SK-N-SH (cell line): ENCODE results near the gene RBM7. TPM values are rescaled to one million over a fixed set of nuclear protein-coding genes. Genes with fewer than 3 reads are reported as not detected.

Experiments used
- CTCF ChIA-PET: fragments of 300-600, 350-600 bp; formaldehyde crosslinking; extraction: SDS; loops from one replicate; lab custom pipeline; 2021; lab: Yijun Ruan, JAX
- POLR2A ChIA-PET: fragments of 350-600 bp; sonication (Branson Sonifier 250); formaldehyde crosslinking; extraction: SDS; loops from one replicate; lab custom pipeline; 2020; ENCODE audit warnings: antibody characterized with exemption, inconsistent platforms; lab: Yijun Ruan, JAX
- DNase-seq: peaks from one replicate; pipeline ENCODE4 v3.0.0; 2012
- H2AFZ ChIP-seq: fragments of 200-600 bp; sonication (generic); 2 replicates; pipeline ENCODE4 v1.8.1; 2016; ENCODE audit warnings: antibody characterized with exemption, mild to moderate bottlenecking, low read depth
- H3F3A ChIP-seq: fragments of 200-600 bp; sonication (generic); replicated peaks from 2 replicates; pipeline ENCODE3; 2016; ENCODE audit warnings: antibody characterized with exemption, mild to moderate bottlenecking; ENCODE audit not compliant: insufficient read depth
- H3K27ac ChIP-seq, 2 experiments: fragments of 200-500 bp in 1 of 2; fragments of 200-600 bp in 1 of 2; sonication (Bioruptor generic) in 1 of 2; sonication (generic), shearing (Covaris generic) in 1 of 2; 2 replicates each; pipeline versions ENCODE4 v1.5.1 to v1.6.1; 2014 to 2016; ENCODE audit warnings: low read depth in 2 of 2, inconsistent platforms in 1 of 2, low read length in 1 of 2, mild to moderate bottlenecking in 1 of 2, mixed read lengths in 1 of 2
- H3K27me3 ChIP-seq: fragments of 200-600 bp; sonication (generic), shearing (Covaris generic); 2 replicates; pipeline ENCODE4 v1.6.1; 2016; ENCODE audit warnings: mixed run types; ENCODE audit not compliant: insufficient read depth
- H3K36me3 ChIP-seq, 2 experiments: fragments of 200-500 bp in 1 of 2; fragments of 200-600 bp in 1 of 2; sonication (Bioruptor generic) in 1 of 2; sonication (generic) in 1 of 2; replicated peaks in 1 of 2; 2 replicates each; pipeline versions ENCODE3 to v1.5.1; 2014 to 2016; ENCODE audit warnings: low read length in 1 of 2, mild to moderate bottlenecking in 1 of 2; ENCODE audit not compliant: insufficient read depth in 2 of 2, control insufficient read depth in 1 of 2
- H3K4me1 ChIP-seq, 2 experiments: fragments of 200-500 bp in 1 of 2; fragments of 200-600 bp in 1 of 2; sonication (Bioruptor generic) in 1 of 2; sonication (generic), shearing (Covaris generic) in 1 of 2; 2 replicates each; pipeline versions ENCODE4 v1.5.1 to v1.6.1; 2014 to 2016; ENCODE audit warnings: low read depth in 1 of 2, low read length in 1 of 2, mixed run types in 1 of 2; ENCODE audit not compliant: insufficient read depth in 2 of 2, control insufficient read depth in 1 of 2
- H3K4me2 ChIP-seq: fragments of 200-600 bp; sonication (generic), shearing (Covaris generic); 2 replicates; pipeline ENCODE4 v1.6.1; 2017; ENCODE audit warnings: mixed run types
- H3K4me3 ChIP-seq, 2 experiments: fragments of 200-500 bp in 1 of 2; fragments of 200-600 bp in 1 of 2; sonication (Bioruptor generic) in 1 of 2; sonication (generic), shearing (Covaris generic) in 1 of 2; 2 replicates each; pipeline versions ENCODE4 v1.5.1 to v1.8.1; 2014 to 2016; ENCODE audit warnings: low read depth in 2 of 2, inconsistent platforms in 1 of 2, low read length in 1 of 2, mild to moderate bottlenecking in 1 of 2, mixed read lengths in 1 of 2, moderate library complexity in 1 of 2
- H3K79me2 ChIP-seq: fragments of 200-600 bp; sonication (generic); 2 replicates; pipeline ENCODE4 v1.8.1; 2017; ENCODE audit warnings: mild to moderate bottlenecking; ENCODE audit not compliant: insufficient read depth
- H3K9ac ChIP-seq: fragments of 200-600 bp; sonication (generic); 2 replicates; pipeline ENCODE4 v1.6.1; 2017; ENCODE audit warnings: mixed run types
- H3K9me2 ChIP-seq: fragments of 200-600 bp; sonication (generic); 2 replicates; pipeline ENCODE4 v1.6.1; 2017; ENCODE audit warnings: mixed run types
- H3K9me3 ChIP-seq: fragments of 200-600 bp; sonication (generic); 2 replicates; pipeline ENCODE4 v1.6.1; 2017; ENCODE audit warnings: mixed run types, mild to moderate bottlenecking, moderate library complexity
- H4K20me1 ChIP-seq: fragments of 200-600 bp; sonication (generic); 2 replicates; pipeline ENCODE4 v1.6.1; 2017; ENCODE audit warnings: mild to moderate bottlenecking, mixed run types; ENCODE audit not compliant: insufficient read depth
- CHD2 ChIP-seq: fragments of 150-350 bp; IDR thresholded peaks from 2 replicates; pipeline ENCODE4 v1.6.1; 2018; ENCODE audit warnings: low read length; ENCODE audit not compliant: partially characterized antibody
- ELF1 ChIP-seq: IDR thresholded peaks from 2 replicates; pipeline ENCODE4 v1.4.0; 2012
- EP300 ChIP-seq, 2 experiments: IDR thresholded peaks; 2 replicates each; pipeline versions ENCODE4 v1.4.0 to v1.6.1; 2012; ENCODE audit warnings: borderline replicate concordance in 1 of 2, low read depth in 1 of 2, low read length in 1 of 2
- FOSL2 ChIP-seq: IDR thresholded peaks from 2 replicates; pipeline ENCODE4 v1.4.0; 2012; ENCODE audit warnings: low read depth, mild to moderate bottlenecking, moderate library complexity, borderline replicate concordance
- GATA2 ChIP-seq: sonication (generic); formaldehyde crosslinking; IDR thresholded peaks from 2 replicates; pipeline ENCODE4 v1.5.0; 2020; ENCODE audit warnings: mild to moderate bottlenecking, missing genetic modification reagents
- JUND ChIP-seq: IDR thresholded peaks from 2 replicates; pipeline ENCODE4 v1.4.0; 2012
- MEF2A ChIP-seq: IDR thresholded peaks from 2 replicates; pipeline ENCODE4 v1.4.0; 2012; ENCODE audit warnings: low read depth, borderline replicate concordance
- NFIC ChIP-seq: IDR thresholded peaks from 2 replicates; pipeline ENCODE4 v1.4.0; 2012; ENCODE audit warnings: borderline replicate concordance
- POLR2AphosphoS5 ChIP-seq: IDR thresholded peaks from 2 replicates; pipeline ENCODE4 v1.6.1; 2012; ENCODE audit warnings: low read depth, low read length
- RFX5 ChIP-seq: IDR thresholded peaks from 2 replicates; pipeline ENCODE4 v1.6.1; 2012; ENCODE audit warnings: mild to moderate bottlenecking, improper control_type of control experiment, low read length
- SIN3A ChIP-seq: IDR thresholded peaks from 2 replicates; pipeline ENCODE4 v1.6.1; 2012; ENCODE audit warnings: low read depth, mild to moderate bottlenecking, low read length, moderate library complexity, borderline replicate concordance
- SMC3 ChIP-seq: IDR thresholded peaks from 2 replicates; pipeline ENCODE4 v1.6.1; 2012; ENCODE audit warnings: low read depth, low read length, improper control_type of control experiment
- TAF1 ChIP-seq: IDR thresholded peaks from 2 replicates; pipeline ENCODE4 v1.6.1; 2012; ENCODE audit warnings: low read depth, mild to moderate bottlenecking, low read length, moderate library complexity, borderline replicate concordance
- TCF12 ChIP-seq: IDR thresholded peaks from 2 replicates; pipeline ENCODE4 v1.4.0; 2012
- USF1 ChIP-seq: IDR thresholded peaks from 2 replicates; pipeline ENCODE4 v1.4.0; 2012; ENCODE audit warnings: low read depth, borderline replicate concordance
- USF2 ChIP-seq: fragments of 150-350 bp; IDR thresholded peaks from 2 replicates; pipeline ENCODE4 v1.6.1; 2017; ENCODE audit warnings: antibody characterized with exemption, low read length, low read depth, borderline replicate concordance
- polyA plus RNA-seq, 3 experiments: library from polyadenylated mRNA; depleted of rRNA; stranded (reverse); fragments of >200 nt; gene quantifications; 2 replicates each; pipeline ENCODE4 v1.2.3, GENCODE V29; 2012
- TF ChIP-seq, protein P1 (sequence below): IDR thresholded peaks from 2 replicates; pipeline ENCODE4 v1.6.1; 2012; ENCODE audit warnings: mild to moderate bottlenecking, low read depth, low read length, moderate library complexity
- TF ChIP-seq, protein P2 (sequence below): IDR thresholded peaks from 2 replicates; pipeline ENCODE4 v1.4.0; 2012; ENCODE audit warnings: low read depth, borderline replicate concordance

Gene RBM7
- polyA plus RNA-seq, 1 of the 3 experiments (the other 2 are of a cell fraction): 19.5 TPM

DNA sequence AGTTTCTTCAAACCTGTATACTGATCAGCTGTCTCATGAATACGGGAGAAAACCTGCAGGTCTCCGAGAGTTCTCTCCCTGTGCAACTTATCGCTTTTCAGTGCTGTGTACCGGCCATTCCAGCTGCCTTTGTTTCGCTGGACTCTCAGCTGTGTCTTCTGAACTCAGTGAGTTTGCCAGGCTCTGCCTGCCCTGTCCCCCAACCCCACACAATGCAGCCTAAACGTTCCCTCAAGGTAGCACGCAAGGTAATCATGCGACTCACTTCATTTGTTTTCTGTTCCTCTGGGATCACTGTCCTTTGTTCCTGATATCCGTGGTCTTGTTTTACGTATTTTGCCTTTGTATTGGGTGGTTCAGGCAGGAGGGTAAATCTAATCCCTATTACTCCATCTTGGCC, 13.5 kb downstream of the RBM7 start (continued):
- TF ChIP-seq, protein P1, sequence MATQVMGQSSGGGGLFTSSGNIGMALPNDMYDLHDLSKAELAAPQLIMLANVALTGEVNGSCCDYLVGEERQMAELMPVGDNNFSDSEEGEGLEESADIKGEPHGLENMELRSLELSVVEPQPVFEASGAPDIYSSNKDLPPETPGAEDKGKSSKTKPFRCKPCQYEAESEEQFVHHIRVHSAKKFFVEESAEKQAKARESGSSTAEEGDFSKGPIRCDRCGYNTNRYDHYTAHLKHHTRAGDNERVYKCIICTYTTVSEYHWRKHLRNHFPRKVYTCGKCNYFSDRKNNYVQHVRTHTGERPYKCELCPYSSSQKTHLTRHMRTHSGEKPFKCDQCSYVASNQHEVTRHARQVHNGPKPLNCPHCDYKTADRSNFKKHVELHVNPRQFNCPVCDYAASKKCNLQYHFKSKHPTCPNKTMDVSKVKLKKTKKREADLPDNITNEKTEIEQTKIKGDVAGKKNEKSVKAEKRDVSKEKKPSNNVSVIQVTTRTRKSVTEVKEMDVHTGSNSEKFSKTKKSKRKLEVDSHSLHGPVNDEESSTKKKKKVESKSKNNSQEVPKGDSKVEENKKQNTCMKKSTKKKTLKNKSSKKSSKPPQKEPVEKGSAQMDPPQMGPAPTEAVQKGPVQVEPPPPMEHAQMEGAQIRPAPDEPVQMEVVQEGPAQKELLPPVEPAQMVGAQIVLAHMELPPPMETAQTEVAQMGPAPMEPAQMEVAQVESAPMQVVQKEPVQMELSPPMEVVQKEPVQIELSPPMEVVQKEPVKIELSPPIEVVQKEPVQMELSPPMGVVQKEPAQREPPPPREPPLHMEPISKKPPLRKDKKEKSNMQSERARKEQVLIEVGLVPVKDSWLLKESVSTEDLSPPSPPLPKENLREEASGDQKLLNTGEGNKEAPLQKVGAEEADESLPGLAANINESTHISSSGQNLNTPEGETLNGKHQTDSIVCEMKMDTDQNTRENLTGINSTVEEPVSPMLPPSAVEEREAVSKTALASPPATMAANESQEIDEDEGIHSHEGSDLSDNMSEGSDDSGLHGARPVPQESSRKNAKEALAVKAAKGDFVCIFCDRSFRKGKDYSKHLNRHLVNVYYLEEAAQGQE: no peak

DNA sequence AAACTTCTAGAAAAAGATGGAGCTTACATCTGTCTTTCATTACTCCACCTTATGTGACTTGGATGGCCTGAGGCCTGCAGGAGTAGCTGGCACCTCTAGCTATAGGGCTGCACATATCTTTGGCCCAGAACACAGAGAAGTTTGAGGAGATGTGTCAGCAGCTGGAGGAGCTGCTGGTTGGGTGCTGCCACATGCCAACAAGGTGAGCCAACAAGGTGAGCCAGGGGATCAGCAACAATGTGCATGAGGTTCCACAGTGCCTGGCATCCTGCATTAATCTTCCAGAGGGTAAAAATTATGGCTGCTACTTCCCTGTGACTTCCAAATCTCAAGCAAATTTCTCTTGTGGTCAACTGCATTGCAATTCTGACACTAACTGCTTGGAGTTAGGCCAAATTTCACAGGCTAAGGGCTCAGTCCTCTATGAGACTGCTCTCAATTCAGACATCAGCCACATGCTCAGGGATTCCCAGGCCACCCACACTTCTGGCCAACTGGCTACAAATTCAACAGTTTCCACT, 16.0 kb downstream of the RBM7 start:
- Histone ChIP-seq H3K27me3 (no peaks in the 10 kb centered on the region), H3F3A (no peaks in the 10 kb centered on the region), H3K9ac (no peak overlapping the region), H3K9me3 (no peaks in the 10 kb centered on the region), H4K20me1 (no peaks in the 10 kb centered on the region), H3K4me2 (no peak overlapping the region), H2AFZ (no peak overlapping the region), H3K4me3 (no peak overlapping the region), H3K9me2 (no peaks in the 10 kb centered on the region), H3K79me2 (no peaks in the 10 kb centered on the region), H3K4me1 (peaks cover 0 to 4% of the 10 kb centered on the region in 2 experiments; a peak in 1 of 4 replicates), H3K27ac (no peak overlapping the region), H3K36me3 (peaks cover 2 to 43% of the 10 kb centered on the region in 2 experiments)
- no peak for DNase-seq
- ChIA-PET CTCF (no interaction called here), POLR2A (no interaction called here)
- TF ChIP-seq TAF1 (no peak), SIN3A (no peak), SMC3 (no peak), JUND (no peak), FOSL2 (no peak), NFIC (no peak), RFX5 (no peak), POLR2AphosphoS5 (no peak), USF1 (no peak), GATA2 (CRISPR knock-in tag) (no peak), TCF12 (no peak), ELF1 (no peak), USF2 (no peak), MEF2A (no peak), EP300 (IDR thresholded peaks at IDR 0.05; ENCODE audit: borderline replicate concordance in 1 of 2, low read depth in 1 of 2, low read length in 1 of 2) (no peak), CHD2 (no peak)
- TF ChIP-seq, protein P1: no peak
- TF ChIP-seq, protein P2, sequence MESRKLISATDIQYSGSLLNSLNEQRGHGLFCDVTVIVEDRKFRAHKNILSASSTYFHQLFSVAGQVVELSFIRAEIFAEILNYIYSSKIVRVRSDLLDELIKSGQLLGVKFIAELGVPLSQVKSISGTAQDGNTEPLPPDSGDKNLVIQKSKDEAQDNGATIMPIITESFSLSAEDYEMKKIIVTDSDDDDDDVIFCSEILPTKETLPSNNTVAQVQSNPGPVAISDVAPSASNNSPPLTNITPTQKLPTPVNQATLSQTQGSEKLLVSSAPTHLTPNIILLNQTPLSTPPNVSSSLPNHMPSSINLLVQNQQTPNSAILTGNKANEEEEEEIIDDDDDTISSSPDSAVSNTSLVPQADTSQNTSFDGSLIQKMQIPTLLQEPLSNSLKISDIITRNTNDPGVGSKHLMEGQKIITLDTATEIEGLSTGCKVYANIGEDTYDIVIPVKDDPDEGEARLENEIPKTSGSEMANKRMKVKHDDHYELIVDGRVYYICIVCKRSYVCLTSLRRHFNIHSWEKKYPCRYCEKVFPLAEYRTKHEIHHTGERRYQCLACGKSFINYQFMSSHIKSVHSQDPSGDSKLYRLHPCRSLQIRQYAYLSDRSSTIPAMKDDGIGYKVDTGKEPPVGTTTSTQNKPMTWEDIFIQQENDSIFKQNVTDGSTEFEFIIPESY: no peak
